Measurements from ENCODE around the gene TXLNA. TPM values are rescaled to one million over a fixed set of nuclear protein-coding genes. Genes with fewer than 3 reads are reported as not detected.

Gene TXLNA
- total and polyA plus RNA-seq, 9 donors, result 23.9 to 71.9 (median 47.8) TPM

DNA sequence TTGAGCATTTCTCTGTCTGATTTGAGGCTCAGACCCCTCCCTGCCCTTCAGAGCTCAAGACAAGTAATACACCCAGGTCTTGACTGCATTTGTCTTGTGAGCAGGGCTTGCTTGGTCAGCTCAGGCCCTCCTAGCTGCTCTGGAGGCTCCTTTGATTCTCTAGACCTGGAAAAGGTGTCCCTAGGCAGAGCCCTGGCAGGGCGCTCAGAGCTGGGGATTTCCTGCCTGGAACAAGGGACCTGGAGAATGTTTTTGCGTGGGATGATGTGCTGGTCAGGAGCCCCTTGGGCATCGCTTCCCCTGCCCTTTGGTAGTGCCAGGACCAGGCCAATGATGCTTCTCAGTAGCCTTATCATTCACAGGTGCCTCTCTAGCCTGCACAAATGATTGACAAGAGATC lies 16.1 kb downstream of the TXLNA start:
- H3K4me3 ChIP-seq, result no peak overlapping the region
- 79 to 82% (median 81%) methylated on average over 3 of the region's 3 CpGs for WGBS, 3 donors
- H3K4me1 ChIP-seq (ENCODE audit: insufficient read depth), result peaks cover 5% of the 10 kb centered on the region
- H3K9me3 ChIP-seq, result no peaks in the 10 kb centered on the region
- DNase-seq, result no peak
- TF ChIP-seq, protein P1, sequence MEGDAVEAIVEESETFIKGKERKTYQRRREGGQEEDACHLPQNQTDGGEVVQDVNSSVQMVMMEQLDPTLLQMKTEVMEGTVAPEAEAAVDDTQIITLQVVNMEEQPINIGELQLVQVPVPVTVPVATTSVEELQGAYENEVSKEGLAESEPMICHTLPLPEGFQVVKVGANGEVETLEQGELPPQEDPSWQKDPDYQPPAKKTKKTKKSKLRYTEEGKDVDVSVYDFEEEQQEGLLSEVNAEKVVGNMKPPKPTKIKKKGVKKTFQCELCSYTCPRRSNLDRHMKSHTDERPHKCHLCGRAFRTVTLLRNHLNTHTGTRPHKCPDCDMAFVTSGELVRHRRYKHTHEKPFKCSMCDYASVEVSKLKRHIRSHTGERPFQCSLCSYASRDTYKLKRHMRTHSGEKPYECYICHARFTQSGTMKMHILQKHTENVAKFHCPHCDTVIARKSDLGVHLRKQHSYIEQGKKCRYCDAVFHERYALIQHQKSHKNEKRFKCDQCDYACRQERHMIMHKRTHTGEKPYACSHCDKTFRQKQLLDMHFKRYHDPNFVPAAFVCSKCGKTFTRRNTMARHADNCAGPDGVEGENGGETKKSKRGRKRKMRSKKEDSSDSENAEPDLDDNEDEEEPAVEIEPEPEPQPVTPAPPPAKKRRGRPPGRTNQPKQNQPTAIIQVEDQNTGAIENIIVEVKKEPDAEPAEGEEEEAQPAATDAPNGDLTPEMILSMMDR (IDR thresholded peaks at IDR 0.05), result no peak
- no peak overlapping the region for H3K27ac ChIP-seq
- no peaks in the 10 kb centered on the region for H3K36me3 ChIP-seq
- intact Hi-C loops (cut with DNase I), result no loop called here
- no peaks in the 10 kb centered on the region for H3K27me3 ChIP-seq

DNA sequence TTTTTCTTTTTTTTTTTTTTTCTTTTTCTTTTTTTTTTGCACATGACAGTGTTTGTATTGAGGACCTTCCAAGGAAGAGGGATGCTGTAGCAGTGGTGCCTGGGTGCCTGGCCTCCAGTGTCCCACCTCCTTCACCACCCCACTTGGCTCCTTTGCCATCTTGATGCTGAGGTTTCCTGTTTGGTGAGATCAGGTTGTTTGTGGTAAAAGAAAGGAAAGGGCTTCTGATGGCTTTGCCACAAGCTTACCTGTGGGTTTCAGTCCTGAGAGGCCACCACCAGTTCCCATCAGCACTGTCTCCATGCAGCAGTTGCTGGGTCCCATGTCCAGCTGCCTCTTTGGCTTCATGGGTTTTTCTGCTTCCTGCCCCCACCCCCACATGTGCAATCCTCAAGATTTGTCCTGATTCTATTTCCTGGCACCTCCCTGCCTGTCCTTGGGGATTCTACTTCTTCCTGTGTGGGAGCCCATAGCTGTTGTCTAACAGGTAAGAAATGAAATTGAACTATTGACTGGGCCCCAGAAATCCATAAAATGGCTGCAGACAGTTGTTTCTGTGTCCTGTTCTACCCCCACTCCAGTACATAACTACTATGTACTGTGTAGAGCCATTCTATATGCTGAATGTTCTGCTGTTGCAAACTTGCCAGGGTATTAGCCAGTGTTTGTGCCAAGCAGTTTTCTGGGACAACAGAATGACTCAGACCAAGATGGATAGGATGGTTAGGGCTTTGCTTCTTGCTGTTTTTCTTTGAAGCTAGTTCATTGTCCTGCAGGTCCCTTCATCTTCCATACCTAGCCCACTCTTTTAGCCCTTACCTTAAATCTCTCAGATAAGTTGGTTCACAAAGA lies 16.7 kb downstream of the TXLNA start:
- H3K36me3 ChIP-seq, result no peaks in the 10 kb centered on the region
- no peaks in the 10 kb centered on the region for H3K27me3 ChIP-seq
- intact Hi-C loops (cut with DNase I), result no loop called here
- TF ChIP-seq, protein P1 (IDR thresholded peaks at IDR 0.05), result no peak
- no peak for TF ChIP-seq POLR2A (IDR thresholded peaks at IDR 0.05)
- TF ChIP-seq EP300 (IDR thresholded peaks at IDR 0.05), result no peak
- H3K4me1 ChIP-seq (ENCODE audit: insufficient read depth), result peaks cover 5% of the 10 kb centered on the region
- no peaks in the 10 kb centered on the region for H3K9me3 ChIP-seq
- no peak for DNase-seq
- no peak overlapping the region for H3K27ac ChIP-seq
- no peak overlapping the region for H3K4me3 ChIP-seq

DNA sequence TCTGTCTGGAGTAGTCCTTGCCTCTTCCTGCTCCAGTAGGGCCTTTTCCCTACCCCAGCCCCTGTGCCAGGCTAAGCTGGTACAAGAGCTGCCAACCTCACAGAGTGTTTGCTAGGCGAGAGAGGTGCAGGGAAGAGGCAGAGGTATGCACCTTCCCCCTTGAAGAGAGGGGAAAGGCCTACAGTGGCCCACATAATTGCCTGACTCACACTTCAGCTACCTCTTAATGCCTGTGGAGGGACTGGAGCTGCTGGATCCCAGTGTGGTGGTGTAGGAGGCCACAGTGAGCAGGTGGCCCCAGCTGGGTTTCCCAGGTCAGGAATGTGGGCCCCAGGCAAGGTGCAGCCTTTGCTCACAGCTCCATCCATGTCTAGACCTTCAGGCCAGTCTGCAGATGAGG lies 17.6 kb downstream of the TXLNA start:
- DNase-seq, result no peak
- Histone ChIP-seq H3K36me3 (no peaks in the 10 kb centered on the region), H3K27me3 (no peaks in the 10 kb centered on the region), H3K9me3 (no peaks in the 10 kb centered on the region), H3K4me3 (no peak overlapping the region), H3K4me1 (ENCODE audit: insufficient read depth) (peaks cover 12% of the 10 kb centered on the region), H3K27ac (no peak overlapping the region)
- TF ChIP-seq POLR2A (IDR thresholded peaks at IDR 0.05) (no peak), EP300 (IDR thresholded peaks at IDR 0.05) (no peak)
- TF ChIP-seq, protein P1 (IDR thresholded peaks at IDR 0.05), result no peak
- intact Hi-C loops (cut with DNase I), result no loop called here
- 77 to 93% (median 82%) methylated on average over 1 of the region's 1 CpG for WGBS, 3 donors

DNA sequence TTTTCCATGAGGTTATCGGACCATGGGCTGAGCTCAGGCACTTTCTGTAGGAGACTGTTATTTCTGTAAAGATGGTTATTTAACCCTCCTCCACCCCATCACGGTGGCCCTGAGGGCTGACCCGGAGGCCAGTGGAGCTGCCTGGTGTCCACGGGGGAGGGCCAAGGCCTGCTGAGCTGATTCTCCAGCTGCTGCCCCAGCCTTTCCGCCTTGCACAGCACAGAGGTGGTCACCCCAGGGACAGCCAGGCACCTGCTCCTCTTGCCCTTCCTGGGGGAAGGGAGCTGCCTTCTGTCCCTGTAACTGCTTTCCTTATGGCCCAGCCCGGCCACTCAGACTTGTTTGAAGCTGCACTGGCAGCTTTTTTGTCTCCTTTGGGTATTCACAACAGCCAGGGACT lies 18.4 kb downstream of the TXLNA start:
- H3K27ac ChIP-seq, result no peak overlapping the region
- no peaks in the 10 kb centered on the region for H3K27me3 ChIP-seq
- no peaks in the 10 kb centered on the region for H3K36me3 ChIP-seq
- no peak for DNase-seq
- H3K9me3 ChIP-seq, result no peaks in the 10 kb centered on the region
- 37 to 50% (median 39%) methylated on average over 6 of the region's 6 CpGs for WGBS, 3 donors
- intact Hi-C loops (cut with DNase I), result no loop called here
- no peak overlapping the region for H3K4me3 ChIP-seq
- TF ChIP-seq, protein P1 (IDR thresholded peaks at IDR 0.05), result no peak
- TF ChIP-seq EP300 (IDR thresholded peaks at IDR 0.05) (no peak), POLR2A (IDR thresholded peaks at IDR 0.05) (no peak)
- peaks cover 12% of the 10 kb centered on the region for H3K4me1 ChIP-seq (ENCODE audit: insufficient read depth)

Data from ovary (tissue), 9 donors.